Measurements from ENCODE around the gene C16orf87.
"Not testable (repeated sequence)": the region's sequence is repeated elsewhere in the genome, so short reads cannot be mapped to it uniquely, and the experiment has no call there.

C16orf87 gene

GRCh38 chr16:46789499-46790414, 41.2 kb downstream of the C16orf87 start:
- peak; percentile 59 to 84 (median 71) for DNase-seq
- Histone ChIP-seq H3K9me3 (ENCODE audit: control extremely low read depth in 1 of 5, control insufficient read depth in 4 of 5, insufficient read depth in 2 of 5, low read depth in 1 of 5, low read length in 4 of 5) (peaks cover 0 to 20% (median 3%) of the 10 kb centered on the region in 5 experiments), H3K27ac (ENCODE audit: insufficient read depth in 1 of 2, low read depth in 1 of 2, low read length in 2 of 2, poor library complexity in 1 of 2, severe bottlenecking in 2 of 2) (peak overlapping the region in 1 of 2 experiments; percentile 35), H3K36me3 (ENCODE audit: control insufficient read depth in 4 of 4, insufficient read depth in 4 of 4, low read length in 3 of 4) (no peaks in the 10 kb centered on the region), H3K4me3 (ENCODE audit: control insufficient read depth in 1 of 7, extremely low read depth in 1 of 7, insufficient read depth in 4 of 7, low read depth in 2 of 7, low read length in 6 of 7) (peak overlapping the region; percentile 65 to 82 (median 71)), H3K4me1 (ENCODE audit: control extremely low read depth in 1 of 4, control insufficient read depth in 4 of 4, insufficient read depth in 4 of 4, low read length in 3 of 4) (peaks cover 0 to 14% (median 4%) of the 10 kb centered on the region in 4 experiments), H3K27me3 (replicated peaks in 2 of 5; ENCODE audit: control insufficient read depth in 4 of 5, insufficient read depth in 5 of 5, low read length in 4 of 5) (no peaks in the 10 kb centered on the region)
- ChIA-PET CTCF (interaction anchor here (0.7 to 1.4 kb wide), 2 partner anchors 10 to 85 kb away, joined by 3 to 4 read pairs; no protein-coding TSS in a partner anchor), POLR2A (interaction anchor here (0.6 to 1.0 kb wide), 2 partner anchors 81 to 100 kb away, joined by 3 read pairs; partner anchors contain the start of gene ORC6)
- 12% methylated on average over 36 of the region's 43 CpGs for WGBS (ENCODE audit: insufficient coverage)

- ChIA-PET CTCF (interaction anchor here (1.4 kb wide), 1 partner anchor 11 kb away, joined by 4 read pairs; no protein-coding TSS in a partner anchor), POLR2A (no interaction called here)
- DNase-seq = no peak
Observed at GRCh38 chr16:46788891-46789474, 42.0 kb downstream of the C16orf87 start.

GRCh38 chr16:46787909-46788308, 43.1 kb downstream of the C16orf87 start:
- CTCF ChIA-PET = no interaction called here
- H3K27me3 ChIP-seq (replicated peaks in 2 of 5; ENCODE audit: control insufficient read depth in 4 of 5, insufficient read depth in 5 of 5, low read length in 4 of 5) = no peaks in the 10 kb centered on the region
- no peak overlapping the region for H3K27ac ChIP-seq (ENCODE audit: insufficient read depth in 1 of 2, low read depth in 1 of 2, low read length in 2 of 2, poor library complexity in 1 of 2, severe bottlenecking in 2 of 2)
- H3K9me3 ChIP-seq (ENCODE audit: control extremely low read depth in 1 of 5, control insufficient read depth in 4 of 5, insufficient read depth in 2 of 5, low read depth in 1 of 5, low read length in 4 of 5) = peaks cover 0 to 9% (median 1%) of the 10 kb centered on the region in 5 experiments
- H3K4me1 ChIP-seq (ENCODE audit: control extremely low read depth in 1 of 4, control insufficient read depth in 4 of 4, insufficient read depth in 4 of 4, low read length in 3 of 4) = peaks cover 0 to 14% (median 4%) of the 10 kb centered on the region in 4 experiments
- no peak overlapping the region for H3K4me3 ChIP-seq (ENCODE audit: control insufficient read depth in 1 of 7, extremely low read depth in 1 of 7, insufficient read depth in 4 of 7, low read depth in 2 of 7, low read length in 6 of 7)
- POLR2A ChIA-PET = no interaction called here
- DNase-seq = peak in 2 of 3 donors; percentile 43 to 65
- WGBS (ENCODE audit: insufficient coverage) = no CpG with 5 or more reads among the region's 1 CpG
- no peaks in the 10 kb centered on the region for H3K36me3 ChIP-seq (ENCODE audit: control insufficient read depth in 4 of 4, insufficient read depth in 4 of 4, low read length in 3 of 4)

More at GRCh38 chr16:46788891-46789474, 42.0 kb downstream of the C16orf87 start:
- no peak overlapping the region for H3K27ac ChIP-seq (ENCODE audit: insufficient read depth in 1 of 2, low read depth in 1 of 2, low read length in 2 of 2, poor library complexity in 1 of 2, severe bottlenecking in 2 of 2)
- peaks cover 0 to 14% (median 4%) of the 10 kb centered on the region in 4 experiments for H3K4me1 ChIP-seq (ENCODE audit: control extremely low read depth in 1 of 4, control insufficient read depth in 4 of 4, insufficient read depth in 4 of 4, low read length in 3 of 4)
- WGBS (ENCODE audit: insufficient coverage) = 100% methylated on average over 2 of the region's 3 CpGs
- no peaks in the 10 kb centered on the region for H3K27me3 ChIP-seq (replicated peaks in 2 of 5; ENCODE audit: control insufficient read depth in 4 of 5, insufficient read depth in 5 of 5, low read length in 4 of 5)
- H3K36me3 ChIP-seq (ENCODE audit: control insufficient read depth in 4 of 4, insufficient read depth in 4 of 4, low read length in 3 of 4) = no peaks in the 10 kb centered on the region
- H3K9me3 ChIP-seq (ENCODE audit: control extremely low read depth in 1 of 5, control insufficient read depth in 4 of 5, insufficient read depth in 2 of 5, low read depth in 1 of 5, low read length in 4 of 5) = peaks cover 0 to 16% (median 3%) of the 10 kb centered on the region in 5 experiments
- no peak overlapping the region for H3K4me3 ChIP-seq (ENCODE audit: control insufficient read depth in 1 of 7, extremely low read depth in 1 of 7, insufficient read depth in 4 of 7, low read depth in 2 of 7, low read length in 6 of 7)

- ChIA-PET POLR2A (no interaction called here), CTCF (interaction anchor here (0.8 to 1.2 kb wide), 4 partner anchors 13 to 89 kb away, joined by 3 to 6 read pairs (median 3); no protein-coding TSS in a partner anchor)
- WGBS (ENCODE audit: insufficient coverage) = 92% methylated on average over 3 of the region's 3 CpGs
- Histone ChIP-seq H3K27ac (ENCODE audit: insufficient read depth in 1 of 2, low read depth in 1 of 2, low read length in 2 of 2, poor library complexity in 1 of 2, severe bottlenecking in 2 of 2) (no peak overlapping the region), H3K27me3 (replicated peaks in 2 of 5; ENCODE audit: control insufficient read depth in 4 of 5, insufficient read depth in 5 of 5, low read length in 4 of 5) (no peaks in the 10 kb centered on the region), H3K4me3 (ENCODE audit: control insufficient read depth in 1 of 7, extremely low read depth in 1 of 7, insufficient read depth in 4 of 7, low read depth in 2 of 7, low read length in 6 of 7) (no peak overlapping the region), H3K36me3 (ENCODE audit: control insufficient read depth in 4 of 4, insufficient read depth in 4 of 4, low read length in 3 of 4) (no peaks in the 10 kb centered on the region), H3K4me1 (ENCODE audit: control extremely low read depth in 1 of 4, control insufficient read depth in 4 of 4, insufficient read depth in 4 of 4, low read length in 3 of 4) (peaks cover 0 to 14% (median 3%) of the 10 kb centered on the region in 4 experiments), H3K9me3 (ENCODE audit: control extremely low read depth in 1 of 5, control insufficient read depth in 4 of 5, insufficient read depth in 2 of 5, low read depth in 1 of 5, low read length in 4 of 5) (peaks cover 0 to 9% (median 1%) of the 10 kb centered on the region in 5 experiments)
- no peak for DNase-seq
Observed at GRCh38 chr16:46785076-46785845, 45.7 kb downstream of the C16orf87 start.

- H3K9me3 ChIP-seq (ENCODE audit: control extremely low read depth in 1 of 5, control insufficient read depth in 4 of 5, insufficient read depth in 2 of 5, low read depth in 1 of 5, low read length in 4 of 5); H3K4me3 ChIP-seq (ENCODE audit: control insufficient read depth in 1 of 7, extremely low read depth in 1 of 7, insufficient read depth in 4 of 7, low read depth in 2 of 7, low read length in 6 of 7); H3K27me3 ChIP-seq (replicated peaks in 2 of 5; ENCODE audit: control insufficient read depth in 4 of 5, insufficient read depth in 5 of 5, low read length in 4 of 5); H3K36me3 ChIP-seq (ENCODE audit: control insufficient read depth in 4 of 4, insufficient read depth in 4 of 4, low read length in 3 of 4); H3K4me1 ChIP-seq (ENCODE audit: control extremely low read depth in 1 of 4, control insufficient read depth in 4 of 4, insufficient read depth in 4 of 4, low read length in 3 of 4); DNase-seq; H3K27ac ChIP-seq (ENCODE audit: insufficient read depth in 1 of 2, low read depth in 1 of 2, low read length in 2 of 2, poor library complexity in 1 of 2, severe bottlenecking in 2 of 2); POLR2A ChIA-PET: not testable (repeated sequence)
- CTCF ChIA-PET = interaction anchor here (0.8 to 1.2 kb wide), 4 partner anchors 14 to 88 kb away, joined by 3 to 6 read pairs (median 3); no protein-coding TSS in a partner anchor
- WGBS (ENCODE audit: insufficient coverage) = 100% methylated on average over 2 of the region's 2 CpGs
Observed at GRCh38 chr16:46784569-46784968, 46.4 kb downstream of the C16orf87 start.

- H3K27me3 ChIP-seq (replicated peaks in 2 of 5; ENCODE audit: control insufficient read depth in 4 of 5, insufficient read depth in 5 of 5, low read length in 4 of 5) = no peaks in the 10 kb centered on the region
- H3K4me1 ChIP-seq (ENCODE audit: control extremely low read depth in 1 of 4, control insufficient read depth in 4 of 4, insufficient read depth in 4 of 4, low read length in 3 of 4) = peaks cover 0 to 5% (median 0%) of the 10 kb centered on the region in 4 experiments
- H3K27ac ChIP-seq (ENCODE audit: insufficient read depth in 1 of 2, low read depth in 1 of 2, low read length in 2 of 2, poor library complexity in 1 of 2, severe bottlenecking in 2 of 2) = no peak overlapping the region
- POLR2A ChIA-PET = no interaction called here
- no peaks in the 10 kb centered on the region for H3K36me3 ChIP-seq (ENCODE audit: control insufficient read depth in 4 of 4, insufficient read depth in 4 of 4, low read length in 3 of 4)
- no peak for DNase-seq
- CTCF ChIA-PET = interaction anchor here (1.2 kb wide), 1 partner anchor 16 kb away, joined by 6 read pairs; no protein-coding TSS in a partner anchor
- peaks cover 0 to 9% (median 1%) of the 10 kb centered on the region in 5 experiments for H3K9me3 ChIP-seq (ENCODE audit: control extremely low read depth in 1 of 5, control insufficient read depth in 4 of 5, insufficient read depth in 2 of 5, low read depth in 1 of 5, low read length in 4 of 5)
- H3K4me3 ChIP-seq (ENCODE audit: control insufficient read depth in 1 of 7, extremely low read depth in 1 of 7, insufficient read depth in 4 of 7, low read depth in 2 of 7, low read length in 6 of 7) = no peak overlapping the region
- 100% methylated on average over 3 of the region's 4 CpGs for WGBS (ENCODE audit: insufficient coverage)
Observed at GRCh38 chr16:46783800-46784199, 47.2 kb downstream of the C16orf87 start.
